Testis (tissue), 2 donors: Measurements from ENCODE around the gene DHX30.

ENCODE experiments used
- POLR2A ChIP-seq: fragments of 450-650 bp; IDR thresholded peaks from one replicate; pipeline ENCODE4 v1.6.1; 2017; ENCODE audit warnings: antibody characterized with exemption, mild to moderate bottlenecking, moderate library complexity
- TF ChIP-seq, protein P1 (sequence below), 3 experiments: fragments of 450-650 bp in 2 of 3; fragments of 200-600 bp in 1 of 3; sonication (generic) in 1 of 3; IDR thresholded peaks; one replicate each; pipeline ENCODE4 v1.5.1; 2016 to 2019; ENCODE audit warnings: antibody characterized with exemption in 3 of 3, mild to moderate bottlenecking in 2 of 3, moderate library complexity in 1 of 3

- TF ChIP-seq, protein P1, sequence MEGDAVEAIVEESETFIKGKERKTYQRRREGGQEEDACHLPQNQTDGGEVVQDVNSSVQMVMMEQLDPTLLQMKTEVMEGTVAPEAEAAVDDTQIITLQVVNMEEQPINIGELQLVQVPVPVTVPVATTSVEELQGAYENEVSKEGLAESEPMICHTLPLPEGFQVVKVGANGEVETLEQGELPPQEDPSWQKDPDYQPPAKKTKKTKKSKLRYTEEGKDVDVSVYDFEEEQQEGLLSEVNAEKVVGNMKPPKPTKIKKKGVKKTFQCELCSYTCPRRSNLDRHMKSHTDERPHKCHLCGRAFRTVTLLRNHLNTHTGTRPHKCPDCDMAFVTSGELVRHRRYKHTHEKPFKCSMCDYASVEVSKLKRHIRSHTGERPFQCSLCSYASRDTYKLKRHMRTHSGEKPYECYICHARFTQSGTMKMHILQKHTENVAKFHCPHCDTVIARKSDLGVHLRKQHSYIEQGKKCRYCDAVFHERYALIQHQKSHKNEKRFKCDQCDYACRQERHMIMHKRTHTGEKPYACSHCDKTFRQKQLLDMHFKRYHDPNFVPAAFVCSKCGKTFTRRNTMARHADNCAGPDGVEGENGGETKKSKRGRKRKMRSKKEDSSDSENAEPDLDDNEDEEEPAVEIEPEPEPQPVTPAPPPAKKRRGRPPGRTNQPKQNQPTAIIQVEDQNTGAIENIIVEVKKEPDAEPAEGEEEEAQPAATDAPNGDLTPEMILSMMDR (IDR thresholded peaks at IDR 0.05), result no peak
- TF ChIP-seq POLR2A, result no peak
These were observed 45.0 kb downstream of the DHX30 start for GRCh38 chr3:47847801-47848518.
